CD14-positive monocyte (primary cell): ENCODE measurements around the gene FRZB. TPM values are rescaled to one million over a fixed set of nuclear protein-coding genes. Genes with fewer than 3 reads are reported as not detected.

Source experiments
- DNase-seq, 3 donors: peaks; one replicate each; pipeline ENCODE4 v3.0.0-alpha.2; 2011 to 2022
- H2AFZ ChIP-seq: 2 replicates; pipeline ENCODE4 v1.6.0; 2012; ENCODE audit warnings: mild to moderate bottlenecking, low read depth, low read length, inconsistent platforms; ENCODE audit not compliant: insufficient read depth, poor library complexity, severe bottlenecking
- H3K27ac ChIP-seq, 2 donors: 1 replicate in 1 of 2; 2 replicates in 1 of 2; pipeline ENCODE4 v1.5.1; 2012 to 2013; ENCODE audit warnings: low read length in 2 of 2, control low read depth in 1 of 2, inconsistent platforms in 1 of 2, low read depth in 1 of 2, mild to moderate bottlenecking in 1 of 2
- H3K27me3 ChIP-seq, 2 donors: one replicate each; pipeline versions ENCODE4 v1.6.0 to v1.6.1; 2011 to 2013; ENCODE audit warnings: low read length in 2 of 2; ENCODE audit not compliant: control insufficient read depth in 2 of 2, insufficient read depth in 2 of 2
- H3K36me3 ChIP-seq, 2 donors: replicated peaks in 1 of 2; 1 replicate in 1 of 2; 2 replicates in 1 of 2; pipeline versions ENCODE4 v1.5.1 to v1.6.1; 2012 to 2013; ENCODE audit warnings: low read length in 2 of 2, control low read depth in 1 of 2, inconsistent platforms in 1 of 2, mild to moderate bottlenecking in 1 of 2; ENCODE audit not compliant: insufficient read depth in 2 of 2, control insufficient read depth in 1 of 2
- H3K4me1 ChIP-seq, 2 donors: 1 replicate in 1 of 2; 2 replicates in 1 of 2; pipeline versions ENCODE4 v1.5.1 to v1.6.1; 2012 to 2013; ENCODE audit warnings: low read length in 2 of 2, control low read depth in 1 of 2, inconsistent platforms in 1 of 2, mild to moderate bottlenecking in 1 of 2, moderate library complexity in 1 of 2; ENCODE audit not compliant: insufficient read depth in 2 of 2, control insufficient read depth in 1 of 2
- H3K4me2 ChIP-seq: replicated peaks from 2 replicates; pipeline ENCODE3; 2012; ENCODE audit warnings: low read length, moderate library complexity, mild to moderate bottlenecking; ENCODE audit not compliant: poor library complexity, severe bottlenecking; ENCODE audit errors: extremely low read depth
- H3K4me3 ChIP-seq, 3 experiments: fragments of 200-600 bp in 1 of 3; sonication (generic) in 1 of 3; replicated peaks in 1 of 3; 1 replicate in 2 of 3; 2 replicates in 1 of 3; pipeline ENCODE4 v1.5.1; 2011 to 2013; ENCODE audit warnings: low read length in 3 of 3, mild to moderate bottlenecking in 3 of 3, control low read depth in 2 of 3, low read depth in 2 of 3, inconsistent platforms in 1 of 3, moderate library complexity in 1 of 3
- H3K79me2 ChIP-seq: 2 replicates; pipeline ENCODE4 v1.6.0; 2012; ENCODE audit warnings: mild to moderate bottlenecking, control low read depth, inconsistent platforms, low read length, moderate library complexity; ENCODE audit not compliant: insufficient read depth
- H3K9ac ChIP-seq: 2 replicates; pipeline ENCODE4 v1.6.0; 2017; ENCODE audit warnings: low read length, mild to moderate bottlenecking; ENCODE audit not compliant: insufficient read depth, poor library complexity, severe bottlenecking
- H3K9me3 ChIP-seq, 2 donors: replicated peaks in 1 of 2; 1 replicate in 1 of 2; 2 replicates in 1 of 2; pipeline versions ENCODE4 v1.5.1 to v1.6.1; 2012 to 2013; ENCODE audit warnings: low read length in 2 of 2, control low read depth in 1 of 2; ENCODE audit not compliant: control insufficient read depth in 1 of 2, insufficient read depth in 1 of 2
- H4K20me1 ChIP-seq: 2 replicates; pipeline ENCODE4 v1.6.0; 2012; ENCODE audit warnings: mild to moderate bottlenecking, low read length, control low read depth, moderate library complexity; ENCODE audit not compliant: insufficient read depth
- H3K27ac Mint-ChIP-seq, 7 donors: one replicate each; pipeline ENCODE4 v1.8.0; 2020; ENCODE audit warnings: mild to moderate bottlenecking in 7 of 7, mixed read lengths in 7 of 7, moderate library complexity in 6 of 7, inconsistent platforms in 2 of 7
- H3K27me3 Mint-ChIP-seq, 3 donors: one replicate each; pipeline ENCODE4 v1.8.0; 2021 to 2022; ENCODE audit warnings: low read depth in 3 of 3, mild to moderate bottlenecking in 3 of 3, mixed read lengths in 3 of 3, moderate library complexity in 3 of 3, inconsistent platforms in 1 of 3
- H3K36me3 Mint-ChIP-seq, 2 donors: one replicate each; pipeline ENCODE4 v1.8.0; 2020; ENCODE audit warnings: mixed read lengths in 2 of 2, inconsistent platforms in 1 of 2, mild to moderate bottlenecking in 1 of 2
- H3K4me1 Mint-ChIP-seq: one replicate; pipeline ENCODE4 v1.8.0; 2020; ENCODE audit warnings: mild to moderate bottlenecking, mixed read lengths
- H3K4me3 Mint-ChIP-seq, 2 donors: one replicate each; pipeline ENCODE4 v1.8.0; 2020; ENCODE audit warnings: mild to moderate bottlenecking in 2 of 2, mixed read lengths in 2 of 2, moderate library complexity in 1 of 2
- H3K9me3 Mint-ChIP-seq, 7 donors: one replicate each; pipeline ENCODE4 v1.8.0; 2020 to 2022; ENCODE audit warnings: mixed read lengths in 7 of 7, mild to moderate bottlenecking in 6 of 7, moderate library complexity in 6 of 7, inconsistent platforms in 2 of 7
- WGBS: methylation state at CpG from one replicate; pipeline ENCODE4 v1.1.5; 2013; ENCODE audit warnings: missing lambda C conversion rate; ENCODE audit not compliant: insufficient coverage; 5-methylcytosine and 5-hydroxymethylcytosine counted together
- intact Hi-C, 2 donors: fragments of 100-400 bp; cut with micrococcal nuclease; formaldehyde crosslinking; loops; one replicate each; pipeline versions ENCODE4 v1.15.0 to v1.15.1; 2023
- polyA plus RNA-seq, 3 donors: library from polyadenylated mRNA; depleted of rRNA in 1 of 3; unstranded in 2 of 3; stranded (reverse) in 1 of 3; fragments of 300-500 nt in 2 of 3; fragments of >200 nt in 1 of 3; fragmentation: Illumina TruSeq in 2 of 3; gene quantifications; 1 replicate in 2 of 3; 2 replicates in 1 of 3; pipeline ENCODE4 v1.2.3, GENCODE V29; 2012 to 2021
- TF ChIP-seq, protein P1 (sequence below): fragments of 200-600 bp; IDR thresholded peaks from one replicate; pipeline ENCODE4 v1.8.0; 2022; ENCODE audit warnings: antibody characterized with exemption, mild to moderate bottlenecking

The FRZB gene
- polyA plus RNA-seq, 3 donors: not detected

DNA sequence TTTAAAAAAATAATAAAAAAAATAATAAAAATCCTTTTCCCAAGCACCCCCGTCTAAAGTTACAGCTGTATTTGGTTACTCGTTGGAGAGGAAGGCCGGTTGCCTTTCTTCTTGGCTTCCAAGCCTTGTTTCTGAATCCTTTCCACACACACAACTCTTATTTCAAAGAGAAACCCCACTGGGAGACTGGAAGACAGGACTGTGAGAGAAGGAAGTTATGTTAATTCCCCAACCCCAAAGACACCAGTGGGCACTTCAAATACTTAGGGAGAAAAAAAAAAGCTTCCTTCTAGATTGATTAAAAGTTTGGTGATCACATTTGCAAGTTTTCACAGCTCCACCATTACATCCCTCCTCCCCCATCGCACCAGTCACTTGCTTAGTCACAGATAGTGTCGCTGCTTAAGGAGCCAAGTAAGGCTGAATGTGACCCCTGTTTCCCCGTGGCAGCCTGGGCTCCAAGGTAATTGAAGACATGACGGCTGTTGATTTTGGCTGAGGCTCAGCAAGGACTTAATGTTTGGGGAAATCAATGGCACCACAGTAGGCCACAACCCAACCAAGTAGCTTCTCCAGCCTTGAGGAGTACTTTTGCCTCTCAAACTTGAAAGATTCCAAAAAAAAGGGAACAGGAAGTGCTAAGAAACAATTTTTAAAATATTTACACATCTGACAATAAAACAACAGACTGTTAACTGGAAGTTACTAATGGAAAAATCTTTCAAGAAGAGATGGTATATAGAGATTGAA is 40.8 kb upstream of the FRZB start:
- H3K9me3 Mint-ChIP-seq: peaks cover 0 to 7% (median 2%) of the 10 kb centered on the region in 7 donors
- TF ChIP-seq, protein P1, sequence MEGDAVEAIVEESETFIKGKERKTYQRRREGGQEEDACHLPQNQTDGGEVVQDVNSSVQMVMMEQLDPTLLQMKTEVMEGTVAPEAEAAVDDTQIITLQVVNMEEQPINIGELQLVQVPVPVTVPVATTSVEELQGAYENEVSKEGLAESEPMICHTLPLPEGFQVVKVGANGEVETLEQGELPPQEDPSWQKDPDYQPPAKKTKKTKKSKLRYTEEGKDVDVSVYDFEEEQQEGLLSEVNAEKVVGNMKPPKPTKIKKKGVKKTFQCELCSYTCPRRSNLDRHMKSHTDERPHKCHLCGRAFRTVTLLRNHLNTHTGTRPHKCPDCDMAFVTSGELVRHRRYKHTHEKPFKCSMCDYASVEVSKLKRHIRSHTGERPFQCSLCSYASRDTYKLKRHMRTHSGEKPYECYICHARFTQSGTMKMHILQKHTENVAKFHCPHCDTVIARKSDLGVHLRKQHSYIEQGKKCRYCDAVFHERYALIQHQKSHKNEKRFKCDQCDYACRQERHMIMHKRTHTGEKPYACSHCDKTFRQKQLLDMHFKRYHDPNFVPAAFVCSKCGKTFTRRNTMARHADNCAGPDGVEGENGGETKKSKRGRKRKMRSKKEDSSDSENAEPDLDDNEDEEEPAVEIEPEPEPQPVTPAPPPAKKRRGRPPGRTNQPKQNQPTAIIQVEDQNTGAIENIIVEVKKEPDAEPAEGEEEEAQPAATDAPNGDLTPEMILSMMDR: no peak
- Histone ChIP-seq H3K27me3 (no peaks in the 10 kb centered on the region), H3K36me3 (no peaks in the 10 kb centered on the region), H3K4me3 (no peak overlapping the region), H3K27ac (no peak overlapping the region), H3K79me2 (no peaks in the 10 kb centered on the region), H4K20me1 (no peaks in the 10 kb centered on the region), H3K9ac (no peak overlapping the region), H3K4me2 (no peak overlapping the region), H3K4me1 (no peaks in the 10 kb centered on the region), H3K9me3 (peaks cover 0 to 2% of the 10 kb centered on the region in 2 donors), H2AFZ (no peak overlapping the region)
- H3K27me3 Mint-ChIP-seq: no peaks in the 10 kb centered on the region
- intact Hi-C loops: no loop called here
- DNase-seq: no peak
- H3K4me1 Mint-ChIP-seq: no peaks in the 10 kb centered on the region
- no CpG with 5 or more reads among the region's 7 CpGs for WGBS
- H3K4me3 Mint-ChIP-seq: no peak overlapping the region
- H3K27ac Mint-ChIP-seq: no peak overlapping the region
- H3K36me3 Mint-ChIP-seq: no peaks in the 10 kb centered on the region

DNA sequence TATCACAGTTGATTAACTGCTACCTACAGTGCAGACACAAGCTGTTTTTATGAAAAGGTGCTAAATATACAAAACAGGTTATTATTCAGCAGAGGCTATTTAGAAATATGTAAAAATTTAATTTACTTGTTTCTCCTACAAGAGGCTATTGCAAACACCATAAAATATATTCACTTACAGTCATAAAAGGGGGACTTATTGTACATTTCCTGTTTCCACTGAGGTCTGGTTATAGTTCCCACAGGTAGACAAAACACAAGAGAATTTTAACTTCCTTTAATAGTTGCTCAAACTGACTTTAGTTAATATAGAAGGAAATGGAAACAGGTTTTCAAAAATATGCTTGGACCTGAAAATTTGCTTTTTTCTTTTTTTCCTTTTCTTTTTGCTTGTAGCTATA is 40.0 kb upstream of the FRZB start:
- H3K27ac ChIP-seq: no peak overlapping the region
- Mint-ChIP-seq H3K36me3 (no peaks in the 10 kb centered on the region), H3K9me3 (peaks cover 0 to 7% (median 2%) of the 10 kb centered on the region in 7 donors), H3K27ac (no peak overlapping the region), H3K4me1 (no peaks in the 10 kb centered on the region), H3K27me3 (peaks cover 0 to under 1% (median 0%) of the 10 kb centered on the region in 3 donors), H3K4me3 (no peak overlapping the region)
- no peaks in the 10 kb centered on the region for H4K20me1 ChIP-seq
- H3K4me2 ChIP-seq: no peak overlapping the region
- no peak overlapping the region for H3K9ac ChIP-seq
- peaks cover 0 to 2% of the 10 kb centered on the region in 2 donors for H3K9me3 ChIP-seq
- H3K4me3 ChIP-seq: no peak overlapping the region
- intact Hi-C loops: no loop called here
- no peaks in the 10 kb centered on the region for H3K79me2 ChIP-seq
- no peak overlapping the region for H2AFZ ChIP-seq
- no peaks in the 10 kb centered on the region for H3K27me3 ChIP-seq
- DNase-seq: no peak
- H3K36me3 ChIP-seq: no peaks in the 10 kb centered on the region
- no peaks in the 10 kb centered on the region for H3K4me1 ChIP-seq
- TF ChIP-seq, protein P1: no peak
